Erythroblast (primary cell): ENCODE measurements around the gene GSTO2.

ENCODE experiments used
- GATA1 ChIP-seq: IDR thresholded peaks from 2 replicates; pipeline ENCODE4 v1.6.1; 2011; ENCODE audit warnings: low read depth, mild to moderate bottlenecking, control low read depth, low read length, moderate library complexity
- POLR2A ChIP-seq: IDR thresholded peaks from 2 replicates; pipeline ENCODE4 v1.6.1; 2011; ENCODE audit warnings: mild to moderate bottlenecking, low read length

- TF ChIP-seq POLR2A = no peak
- no peak for TF ChIP-seq GATA1
These were observed 53.4 kb downstream of the GSTO2 start for GRCh38 chr10:104322416-104322782.
